Heart left ventricle (tissue), 16 donors: ENCODE data around the gene PLIN4. TPM values are rescaled to one million over a fixed set of nuclear protein-coding genes. Genes with fewer than 3 reads are reported as not detected.
A peak's percentile ranks its signal among the peaks of the same experiment; 100 is the strongest.

Source experiments
- ATAC-seq, 4 donors: fragments of 200-7000 bp; cut with Tn5 transposase; one replicate each; pipeline ENCODE4 v1.9.1; 2020 to 2022; ENCODE audit warnings: moderate library complexity in 4 of 4, mild to moderate bottlenecking in 3 of 4, moderate number of reproducible peaks in 1 of 4
- DNase-seq, 5 donors: peaks; one replicate each; pipeline ENCODE4 v3.0.0-alpha.2; 2020
- H3K27ac ChIP-seq, 12 donors: fragments of 200-600 bp; sonication (generic) in 4 of 12; one replicate each; pipeline versions ENCODE4 v1.5.0 to v1.8.0; 2016 to 2022; ENCODE audit warnings: mild to moderate bottlenecking in 2 of 12
- H3K27me3 ChIP-seq, 9 donors: fragments of 200-600 bp; sonication (generic) in 2 of 9; one replicate each; pipeline versions ENCODE4 v1.5.1 to v1.8.0; 2016 to 2022; ENCODE audit warnings: mild to moderate bottlenecking in 3 of 9
- H3K36me3 ChIP-seq, 9 donors: fragments of 200-600 bp; sonication (generic) in 2 of 9; one replicate each; pipeline versions ENCODE4 v1.5.0 to v1.8.0; 2018 to 2022; ENCODE audit warnings: mild to moderate bottlenecking in 2 of 9
- H3K4me1 ChIP-seq, 12 donors: fragments of 200-600 bp; sonication (generic) in 4 of 12; one replicate each; pipeline versions ENCODE4 v1.5.0 to v1.8.0; 2016 to 2022; ENCODE audit warnings: mild to moderate bottlenecking in 3 of 12
- H3K4me3 ChIP-seq, 12 donors: fragments of 200-600 bp; sonication (generic) in 4 of 12; one replicate each; pipeline versions ENCODE4 v1.5.0 to v1.8.0; 2017 to 2022; ENCODE audit warnings: mild to moderate bottlenecking in 9 of 12, moderate library complexity in 4 of 12
- H3K9me3 ChIP-seq, 12 donors: fragments of 200-600 bp; sonication (generic) in 4 of 12; one replicate each; pipeline versions ENCODE4 v1.5.0 to v1.8.0; 2016 to 2022; ENCODE audit warnings: mild to moderate bottlenecking in 1 of 12
- CTCF ChIP-seq, 12 donors: fragments of 200-600 bp; sonication (generic) in 4 of 12; IDR thresholded peaks; one replicate each; pipeline versions ENCODE4 v1.5.0 to v1.8.0; 2018 to 2022; ENCODE audit warnings: antibody characterized with exemption in 12 of 12, mild to moderate bottlenecking in 5 of 12
- POLR2A ChIP-seq, 2 donors: fragments of 450-650 bp; IDR thresholded peaks; one replicate each; pipeline ENCODE4 v1.6.1; 2017; ENCODE audit warnings: antibody characterized with exemption in 2 of 2, mild to moderate bottlenecking in 2 of 2, moderate library complexity in 2 of 2
- WGBS, 4 donors: extraction: QIAGEN DNeasy Blood & Tissue Kit in 2 of 4; methylation state at CpG; one replicate each; pipeline versions ENCODE4 v1.1.5 to v1.1.7; 2013 to 2018; 5-methylcytosine and 5-hydroxymethylcytosine counted together
- intact Hi-C, 10 donors: fragments of 100-400 bp; cut with DNase I; formaldehyde crosslinking; loops; one replicate each; pipeline versions ENCODE4 v1.11.1 to v1.14.2; 2022
- polyA plus RNA-seq, 2 donors: library from polyadenylated mRNA; stranded (reverse); fragments of 200-250 nt; gene quantifications; one replicate each; pipeline ENCODE4 v1.2.3, GENCODE V29; 2013
- total RNA-seq, 9 donors: library from RNA; depleted of rRNA in 2 of 9; stranded (reverse); fragments of >200 nt in 2 of 9; fragmentation: NEBNext Ultra II Directional in 3 of 9; extraction: Animal tissue kit (Norgen Biotek cat#: 25700) in 3 of 9; gene quantifications; one replicate each; pipeline versions ENCODE4 v1.1.0 to v1.2.4, GENCODE V29; 2016 to 2023
- donor health status: ischemic (EF 13 %, LVEDD 7.1; RV severe dilation, severe dysfunction).
- donor health status: healthy with polysubstance abuse.
- donor health status: DM: no; HTN: yes; CAD: no.
- donor health status: DM: no; HTN: no; CAD: no.
- donor health status: ischemic (EF 25% LVEDD 6.9; RV normal size, moderate dysfunction).
- donor health status: ischemic (EF 25% LVEDD 5.7; RV mildly dilated, moderate dysfunction).
- donor health status: healthy.
- donor health status: DM: yes; HTN: yes; CAD: no.
- donor health status: ischemic (EF 35%, LVEDD 5.7; RV mildly dilated, moderate dysfunction).
- donor health status: nonischemic (EF 11% LVEDD 7.7; RV severe dilation, severe dysfunction).
- donor health status: DM: yes; HTN: yes; CAD: no.
- donor health status: PGD.
- donor health status: ischemic (EF 29% LVEDD 5.4; RV normal size, mild dysfunction).
- donor health status: nonischemic (EF 23%, LVEDD 6.1; RV moderate dilation, normal function).

The PLIN4 gene
- total and polyA plus RNA-seq, 11 donors: 55.5 to 292 (median 174) TPM

DNA sequence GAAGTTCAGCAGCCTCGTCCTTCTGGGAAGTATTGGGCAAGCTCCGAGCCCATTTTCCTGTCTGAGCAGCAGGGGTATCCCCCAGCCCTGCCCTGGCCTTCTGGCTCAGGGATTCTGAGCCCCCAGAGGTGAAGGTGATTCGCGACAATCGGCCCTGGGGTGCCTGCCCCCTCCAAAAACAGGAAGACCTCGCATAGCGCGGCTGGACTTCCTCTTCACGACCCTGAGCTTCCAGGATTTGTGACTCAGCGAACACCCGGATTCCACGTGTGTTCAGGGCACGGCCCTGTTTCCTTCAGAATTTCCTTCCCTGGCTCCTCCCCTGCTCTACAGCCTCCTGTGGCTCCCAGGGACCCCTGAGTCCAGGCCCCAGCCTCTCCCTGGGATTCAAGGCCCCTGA lies 41.3 kb upstream of the PLIN4 start, which contains the start of gene SEMA6B:
SEMA6B (minus strand) TSS at position 116 of the 400 bp plus-strand sequence. CDS start 1,227 bp downstream, outside the sequence.
- DNase-seq: peak; percentile 65 to 84 (median 70)
- Histone ChIP-seq H3K27me3 (no peaks in the 10 kb centered on the region), H3K4me3 (peak within 1 kb of the TSS; percentile 13 to 65 (median 57)), H3K36me3 (peaks cover 0 to 14% (median 5%) of the 10 kb centered on the region in 9 donors), H3K4me1 (peaks cover 0 to 28% (median 3%) of the 10 kb centered on the region in 12 donors), H3K27ac (peak within 1 kb of the TSS; percentile 53 to 87 (median 74)), H3K9me3 (no peaks in the 10 kb centered on the region)
- intact Hi-C loops: loop anchor here in 9 of 10 donors (2.0 to 5.0 kb wide), 2 partner anchors 77 to 78 kb away; partner anchors contain the start of gene TNFAIP8L1 (in 8 of the 9)
- TF ChIP-seq CTCF (IDR thresholded peaks at IDR 0.05) (no peak), POLR2A (IDR thresholded peaks at IDR 0.05) (peak in 1 of 2 donors; percentile 25)
- peak; percentile 64 to 91 (median 74) for ATAC-seq
- 28 to 50% (median 48%) methylated on average over 12 to 13 of the region's 13 CpGs for WGBS, 4 donors

GRCh38 chr19:4557971-4558941 lies 40.0 kb upstream of the PLIN4 start:
- peaks cover 0 to 14% (median 6%) of the 10 kb centered on the region in 9 donors for H3K36me3 ChIP-seq
- no peaks in the 10 kb centered on the region for H3K9me3 ChIP-seq
- TF ChIP-seq CTCF (IDR thresholded peaks at IDR 0.05) (peak; percentile 99 to 100 (median 99)), POLR2A (IDR thresholded peaks at IDR 0.05) (no peak)
- peak overlapping the region in 11 of 12 donors; percentile 20 to 65 (median 58) for H3K4me3 ChIP-seq
- 22 to 26% (median 25%) methylated on average over 32 to 44 of the region's 44 CpGs for WGBS, 4 donors
- intact Hi-C loops: loop anchor here in 9 of 10 donors (2.0 to 5.0 kb wide), 2 partner anchors 79 kb away; partner anchors contain the start of gene TNFAIP8L1 (in 8 of the 9)
- DNase-seq (no peak), ATAC-seq (no peak)
- H3K4me1 ChIP-seq: peaks cover 0 to 28% (median 3%) of the 10 kb centered on the region in 12 donors
- no peaks in the 10 kb centered on the region for H3K27me3 ChIP-seq
- peak overlapping the region in 8 of 12 donors; percentile 53 to 87 (median 79) for H3K27ac ChIP-seq

GRCh38 chr19:4557144-4557970 lies 39.1 kb upstream of the PLIN4 start:
- peak overlapping the region in 9 of 12 donors; percentile 53 to 65 (median 60) for H3K4me3 ChIP-seq
- no peaks in the 10 kb centered on the region for H3K9me3 ChIP-seq
- intact Hi-C loops: loop anchor here in 8 of 10 donors (5.0 kb wide), 1 partner anchor 80 kb away; the partner anchor contains the start of gene TNFAIP8L1 (in 8 of the 8)
- peaks cover 0 to 25% (median 3%) of the 10 kb centered on the region in 12 donors for H3K4me1 ChIP-seq
- H3K27ac ChIP-seq: peak overlapping the region in 2 of 12 donors; percentile 31 to 80
- TF ChIP-seq CTCF (IDR thresholded peaks at IDR 0.05) (no peak), POLR2A (IDR thresholded peaks at IDR 0.05) (no peak)
- peaks cover 0 to 21% (median 9%) of the 10 kb centered on the region in 9 donors for H3K36me3 ChIP-seq
- DNase-seq (no peak), ATAC-seq (peak in 1 of 4 donors; percentile 12)
- WGBS, 4 donors: 79 to 82% (median 79%) methylated on average over 33 of the region's 33 CpGs
- no peaks in the 10 kb centered on the region for H3K27me3 ChIP-seq
